Liver (tissue), 9 donors: ENCODE measurements around the gene SRSF9. TPM values are rescaled to one million over a fixed set of nuclear protein-coding genes. Genes with fewer than 3 reads are reported as not detected.
"Not testable (repeated sequence)": the region's sequence is repeated elsewhere in the genome, so short reads cannot be mapped to it uniquely, and the experiment has no call there.

Experiments
- DNase-seq: peaks from one replicate; pipeline ENCODE4 v3.0.0-alpha.2; 2017; ENCODE audit warnings: low spot score
- H3K27ac ChIP-seq, 2 donors: one replicate each; pipeline ENCODE4 v1.7.0; 2013; ENCODE audit warnings: inconsistent platforms in 2 of 2, low read length in 2 of 2, control low read depth in 1 of 2, low read depth in 1 of 2, mild to moderate bottlenecking in 1 of 2
- H3K27me3 ChIP-seq, 4 donors: one replicate each; pipeline versions ENCODE4 v1.6.1 to v1.7.0; 2013; ENCODE audit warnings: low read length in 3 of 4, inconsistent platforms in 1 of 4, mild to moderate bottlenecking in 1 of 4, moderate library complexity in 1 of 4; ENCODE audit not compliant: control insufficient read depth in 4 of 4, insufficient read depth in 4 of 4
- H3K36me3 ChIP-seq, 4 donors: one replicate each; pipeline versions ENCODE4 v1.6.1 to v1.7.0; 2013; ENCODE audit warnings: low read length in 3 of 4, mild to moderate bottlenecking in 3 of 4, low read depth in 1 of 4, moderate library complexity in 1 of 4; ENCODE audit not compliant: control insufficient read depth in 4 of 4, insufficient read depth in 3 of 4
- H3K4me1 ChIP-seq, 4 donors: one replicate each; pipeline versions ENCODE4 v1.6.1 to v1.7.0; 2013; ENCODE audit warnings: low read length in 3 of 4, mild to moderate bottlenecking in 3 of 4, moderate library complexity in 1 of 4; ENCODE audit not compliant: control insufficient read depth in 4 of 4, insufficient read depth in 4 of 4
- H3K4me3 ChIP-seq, 3 donors: one replicate each; pipeline versions ENCODE4 v1.6.1 to v1.7.0; 2013; ENCODE audit warnings: low read length in 3 of 3, control low read depth in 1 of 3, low read depth in 1 of 3, mild to moderate bottlenecking in 1 of 3
- H3K9ac ChIP-seq, 2 donors: one replicate each; pipeline ENCODE4 v1.7.0; 2013; ENCODE audit warnings: low read length in 2 of 2, mild to moderate bottlenecking in 2 of 2, moderate library complexity in 2 of 2, control low read depth in 1 of 2, low read depth in 1 of 2
- H3K9me3 ChIP-seq, 4 donors: one replicate each; pipeline versions ENCODE4 v1.6.1 to v1.7.0; 2013; ENCODE audit warnings: low read length in 3 of 4; ENCODE audit not compliant: control insufficient read depth in 4 of 4
- EGR1 ChIP-seq, 2 donors: IDR thresholded peaks; 2 replicates each; pipeline ENCODE4 v1.6.1; 2016 to 2018; ENCODE audit warnings: antibody characterized with exemption in 2 of 2, low read depth in 2 of 2
- FOXA1 ChIP-seq: IDR thresholded peaks from 2 replicates; pipeline ENCODE4 v1.6.1; 2016; ENCODE audit warnings: antibody characterized with exemption
- FOXA2 ChIP-seq: IDR thresholded peaks from 2 replicates; pipeline ENCODE4 v1.6.1; 2016; ENCODE audit warnings: antibody characterized with exemption
- GABPA ChIP-seq, 2 donors: IDR thresholded peaks in 1 of 2; conservative IDR thresholded peaks in 1 of 2; 2 replicates each; pipeline ENCODE4 v1.6.1; 2016; ENCODE audit warnings: antibody characterized with exemption in 2 of 2, mild to moderate bottlenecking in 1 of 2, moderate library complexity in 1 of 2
- HNF4A ChIP-seq, 2 donors: conservative IDR thresholded peaks; 2 replicates each; pipeline ENCODE4 v1.6.1; 2016; ENCODE audit warnings: antibody characterized with exemption in 2 of 2, mild to moderate bottlenecking in 2 of 2
- HNF4G ChIP-seq: IDR thresholded peaks from 2 replicates; pipeline ENCODE4 v1.6.1; 2016; ENCODE audit warnings: antibody characterized with exemption
- JUND ChIP-seq, 2 donors: IDR thresholded peaks; 2 replicates each; pipeline ENCODE4 v1.6.1; 2016; ENCODE audit warnings: antibody characterized with exemption in 2 of 2
- NR2F2 ChIP-seq: IDR thresholded peaks from 2 replicates; pipeline ENCODE4 v1.6.1; 2016; ENCODE audit warnings: antibody characterized with exemption
- RAD21 ChIP-seq, 2 donors: IDR thresholded peaks; 2 replicates each; pipeline ENCODE4 v1.6.1; 2016; ENCODE audit warnings: antibody characterized with exemption in 2 of 2, mild to moderate bottlenecking in 2 of 2
- RXRA ChIP-seq, 2 donors: IDR thresholded peaks; 2 replicates each; pipeline ENCODE4 v1.6.1; 2017 to 2018; ENCODE audit warnings: antibody characterized with exemption in 2 of 2, mild to moderate bottlenecking in 1 of 2
- SP1 ChIP-seq: IDR thresholded peaks from 2 replicates; pipeline ENCODE4 v1.6.1; 2018; ENCODE audit warnings: antibody characterized with exemption, mild to moderate bottlenecking
- TAF1 ChIP-seq: conservative IDR thresholded peaks from 2 replicates; pipeline ENCODE4 v1.6.1; 2016; ENCODE audit warnings: antibody characterized with exemption, mild to moderate bottlenecking
- YY1 ChIP-seq: IDR thresholded peaks from 2 replicates; pipeline ENCODE4 v1.6.1; 2016; ENCODE audit warnings: antibody characterized with exemption, mild to moderate bottlenecking
- WGBS: extraction: QIAGEN DNeasy Blood & Tissue Kit; methylation state at CpG from one replicate; pipeline ENCODE4 v1.1.7; 2013; 5-methylcytosine and 5-hydroxymethylcytosine counted together
- polyA plus RNA-seq, 2 donors: library from polyadenylated mRNA; stranded (reverse) in 1 of 2; unstranded in 1 of 2; fragments of 200-250 nt in 1 of 2; fragments of >200 nt in 1 of 2; fragmentation: Nextera tagmentation in 1 of 2; extraction: Ambion mirVana in 1 of 2; gene quantifications; one replicate each; pipeline versions ENCODE4 v1.2.1 to v1.2.3, GENCODE V29; 2013 to 2015
- total RNA-seq, 2 donors: library from RNA; depleted of rRNA; stranded (reverse); fragments of >200 nt; gene quantifications; one replicate each; pipeline ENCODE4 v1.2.3, GENCODE V29; 2014
- TF ChIP-seq, protein P1 (sequence below): IDR thresholded peaks from 2 replicates; pipeline ENCODE4 v1.6.1; 2016; ENCODE audit warnings: antibody characterized with exemption, mild to moderate bottlenecking
- TF ChIP-seq, protein P2 (sequence below): IDR thresholded peaks from 2 replicates; pipeline ENCODE4 v1.6.1; 2016; ENCODE audit warnings: antibody characterized with exemption
- TF ChIP-seq, protein P3 (sequence below): IDR thresholded peaks from 2 replicates; pipeline ENCODE4 v1.6.1; 2016; ENCODE audit warnings: antibody characterized with exemption
- TF ChIP-seq, protein P4 (sequence below): fragments of 150-350 bp; IDR thresholded peaks from 2 replicates; pipeline ENCODE4 v1.5.1; 2017; ENCODE audit warnings: improper control_type of control experiment, low read depth, low read length; ENCODE audit not compliant: missing input control
- TF ChIP-seq, protein P5 (sequence below): IDR thresholded peaks from 2 replicates; pipeline ENCODE4 v1.6.1; 2016; ENCODE audit warnings: antibody characterized with exemption
- donor health status: healthy.
- donor health status: healthy.
- donor health status: healthy.
- donor health status: healthy.
- donor health status: healthy.

The SRSF9 gene, protein sequence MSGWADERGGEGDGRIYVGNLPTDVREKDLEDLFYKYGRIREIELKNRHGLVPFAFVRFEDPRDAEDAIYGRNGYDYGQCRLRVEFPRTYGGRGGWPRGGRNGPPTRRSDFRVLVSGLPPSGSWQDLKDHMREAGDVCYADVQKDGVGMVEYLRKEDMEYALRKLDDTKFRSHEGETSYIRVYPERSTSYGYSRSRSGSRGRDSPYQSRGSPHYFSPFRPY
- total RNA-seq: 10 to 100 TPM; 45.3 to 83.9 TPM
- polyA plus RNA-seq: 10 to 100 TPM; 62.6 to 98.5 TPM

DNA sequence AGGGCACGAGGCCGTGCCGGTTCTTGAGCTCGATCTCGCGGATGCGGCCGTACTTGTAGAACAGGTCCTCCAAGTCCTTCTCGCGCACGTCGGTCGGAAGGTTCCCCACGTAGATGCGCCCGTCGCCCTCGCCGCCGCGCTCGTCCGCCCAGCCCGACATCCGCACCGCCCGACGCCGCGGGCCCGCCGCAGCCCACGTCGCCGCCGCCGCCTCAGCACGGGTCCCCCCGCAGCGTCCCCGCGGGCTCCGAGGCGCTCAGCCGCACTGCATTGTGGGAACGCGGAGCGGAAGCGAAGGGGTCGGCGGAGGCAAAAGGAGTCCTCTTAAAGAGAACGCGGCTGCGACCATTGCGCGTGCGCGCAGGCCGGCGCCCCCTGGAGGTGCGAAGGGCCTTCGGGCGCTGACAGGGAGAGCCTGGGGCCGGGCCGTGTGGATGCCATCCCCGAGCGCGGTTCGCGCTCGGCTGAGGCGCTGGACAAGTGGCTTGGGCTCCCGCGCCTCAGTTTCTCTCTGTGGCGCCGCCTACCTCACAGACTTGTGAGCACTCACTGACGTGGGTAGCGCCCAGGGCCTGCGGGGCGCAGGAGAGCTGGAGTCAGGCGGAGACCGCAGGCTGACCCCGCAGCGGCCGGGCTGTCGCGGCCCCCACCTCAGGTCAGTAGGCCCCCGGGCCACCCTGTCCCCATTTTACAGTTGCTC is at the start of gene SRSF9:
Gene SRSF9, minus strand, starts transcription at position 299 of the 700 bp plus-strand sequence. Its CDS starts 139 bp downstream, at position 160.
- Histone ChIP-seq H3K9ac (peak within 1 kb of the TSS; percentile 64 to 72), H3K36me3 (peaks cover 0 to 15% (median 11%) of the 10 kb centered on the region in 4 donors), H3K4me3 (peak within 1 kb of the TSS; percentile 85 to 96 (median 86)), H3K27me3 (no peaks in the 10 kb centered on the region), H3K9me3 (no peaks in the 10 kb centered on the region), H3K4me1 (peaks cover 0 to 29% (median 17%) of the 10 kb centered on the region in 4 donors), H3K27ac (peak within 1 kb of the TSS; percentile 89 to 92)
- peak; percentile 96 for DNase-seq
- TF ChIP-seq, protein P1, sequence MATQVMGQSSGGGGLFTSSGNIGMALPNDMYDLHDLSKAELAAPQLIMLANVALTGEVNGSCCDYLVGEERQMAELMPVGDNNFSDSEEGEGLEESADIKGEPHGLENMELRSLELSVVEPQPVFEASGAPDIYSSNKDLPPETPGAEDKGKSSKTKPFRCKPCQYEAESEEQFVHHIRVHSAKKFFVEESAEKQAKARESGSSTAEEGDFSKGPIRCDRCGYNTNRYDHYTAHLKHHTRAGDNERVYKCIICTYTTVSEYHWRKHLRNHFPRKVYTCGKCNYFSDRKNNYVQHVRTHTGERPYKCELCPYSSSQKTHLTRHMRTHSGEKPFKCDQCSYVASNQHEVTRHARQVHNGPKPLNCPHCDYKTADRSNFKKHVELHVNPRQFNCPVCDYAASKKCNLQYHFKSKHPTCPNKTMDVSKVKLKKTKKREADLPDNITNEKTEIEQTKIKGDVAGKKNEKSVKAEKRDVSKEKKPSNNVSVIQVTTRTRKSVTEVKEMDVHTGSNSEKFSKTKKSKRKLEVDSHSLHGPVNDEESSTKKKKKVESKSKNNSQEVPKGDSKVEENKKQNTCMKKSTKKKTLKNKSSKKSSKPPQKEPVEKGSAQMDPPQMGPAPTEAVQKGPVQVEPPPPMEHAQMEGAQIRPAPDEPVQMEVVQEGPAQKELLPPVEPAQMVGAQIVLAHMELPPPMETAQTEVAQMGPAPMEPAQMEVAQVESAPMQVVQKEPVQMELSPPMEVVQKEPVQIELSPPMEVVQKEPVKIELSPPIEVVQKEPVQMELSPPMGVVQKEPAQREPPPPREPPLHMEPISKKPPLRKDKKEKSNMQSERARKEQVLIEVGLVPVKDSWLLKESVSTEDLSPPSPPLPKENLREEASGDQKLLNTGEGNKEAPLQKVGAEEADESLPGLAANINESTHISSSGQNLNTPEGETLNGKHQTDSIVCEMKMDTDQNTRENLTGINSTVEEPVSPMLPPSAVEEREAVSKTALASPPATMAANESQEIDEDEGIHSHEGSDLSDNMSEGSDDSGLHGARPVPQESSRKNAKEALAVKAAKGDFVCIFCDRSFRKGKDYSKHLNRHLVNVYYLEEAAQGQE: no peak
- no peak for TF ChIP-seq FOXA2
- TF ChIP-seq, protein P2, sequence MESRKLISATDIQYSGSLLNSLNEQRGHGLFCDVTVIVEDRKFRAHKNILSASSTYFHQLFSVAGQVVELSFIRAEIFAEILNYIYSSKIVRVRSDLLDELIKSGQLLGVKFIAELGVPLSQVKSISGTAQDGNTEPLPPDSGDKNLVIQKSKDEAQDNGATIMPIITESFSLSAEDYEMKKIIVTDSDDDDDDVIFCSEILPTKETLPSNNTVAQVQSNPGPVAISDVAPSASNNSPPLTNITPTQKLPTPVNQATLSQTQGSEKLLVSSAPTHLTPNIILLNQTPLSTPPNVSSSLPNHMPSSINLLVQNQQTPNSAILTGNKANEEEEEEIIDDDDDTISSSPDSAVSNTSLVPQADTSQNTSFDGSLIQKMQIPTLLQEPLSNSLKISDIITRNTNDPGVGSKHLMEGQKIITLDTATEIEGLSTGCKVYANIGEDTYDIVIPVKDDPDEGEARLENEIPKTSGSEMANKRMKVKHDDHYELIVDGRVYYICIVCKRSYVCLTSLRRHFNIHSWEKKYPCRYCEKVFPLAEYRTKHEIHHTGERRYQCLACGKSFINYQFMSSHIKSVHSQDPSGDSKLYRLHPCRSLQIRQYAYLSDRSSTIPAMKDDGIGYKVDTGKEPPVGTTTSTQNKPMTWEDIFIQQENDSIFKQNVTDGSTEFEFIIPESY: no peak
- peak; percentile 38 to 63 for TF ChIP-seq RAD21 (IDR thresholded peaks at IDR 0.05)
- TF ChIP-seq YY1: peak; percentile 83
- TF ChIP-seq, protein P3, sequence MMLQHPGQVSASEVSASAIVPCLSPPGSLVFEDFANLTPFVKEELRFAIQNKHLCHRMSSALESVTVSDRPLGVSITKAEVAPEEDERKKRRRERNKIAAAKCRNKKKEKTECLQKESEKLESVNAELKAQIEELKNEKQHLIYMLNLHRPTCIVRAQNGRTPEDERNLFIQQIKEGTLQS: no peak
- no peak for TF ChIP-seq FOXA1
- peak in 1 of 2 donors; percentile 82 for TF ChIP-seq GABPA (IDR thresholded peaks at IDR 0.05 in 1 of 2, conservative IDR thresholded peaks at IDR 0.05 in 1 of 2)
- no peak for TF ChIP-seq EGR1 (IDR thresholded peaks at IDR 0.05; ENCODE audit: low read depth in 2 of 2)
- no peak for TF ChIP-seq TAF1
- TF ChIP-seq, protein P4, sequence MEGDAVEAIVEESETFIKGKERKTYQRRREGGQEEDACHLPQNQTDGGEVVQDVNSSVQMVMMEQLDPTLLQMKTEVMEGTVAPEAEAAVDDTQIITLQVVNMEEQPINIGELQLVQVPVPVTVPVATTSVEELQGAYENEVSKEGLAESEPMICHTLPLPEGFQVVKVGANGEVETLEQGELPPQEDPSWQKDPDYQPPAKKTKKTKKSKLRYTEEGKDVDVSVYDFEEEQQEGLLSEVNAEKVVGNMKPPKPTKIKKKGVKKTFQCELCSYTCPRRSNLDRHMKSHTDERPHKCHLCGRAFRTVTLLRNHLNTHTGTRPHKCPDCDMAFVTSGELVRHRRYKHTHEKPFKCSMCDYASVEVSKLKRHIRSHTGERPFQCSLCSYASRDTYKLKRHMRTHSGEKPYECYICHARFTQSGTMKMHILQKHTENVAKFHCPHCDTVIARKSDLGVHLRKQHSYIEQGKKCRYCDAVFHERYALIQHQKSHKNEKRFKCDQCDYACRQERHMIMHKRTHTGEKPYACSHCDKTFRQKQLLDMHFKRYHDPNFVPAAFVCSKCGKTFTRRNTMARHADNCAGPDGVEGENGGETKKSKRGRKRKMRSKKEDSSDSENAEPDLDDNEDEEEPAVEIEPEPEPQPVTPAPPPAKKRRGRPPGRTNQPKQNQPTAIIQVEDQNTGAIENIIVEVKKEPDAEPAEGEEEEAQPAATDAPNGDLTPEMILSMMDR: peak; percentile 87
- no peak for TF ChIP-seq HNF4G
- TF ChIP-seq RXRA (IDR thresholded peaks at IDR 0.05): peak; percentile 5 to 43
- no peak for TF ChIP-seq NR2F2
- TF ChIP-seq, protein P5, sequence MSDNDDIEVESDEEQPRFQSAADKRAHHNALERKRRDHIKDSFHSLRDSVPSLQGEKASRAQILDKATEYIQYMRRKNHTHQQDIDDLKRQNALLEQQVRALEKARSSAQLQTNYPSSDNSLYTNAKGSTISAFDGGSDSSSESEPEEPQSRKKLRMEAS: peak; percentile 45
- TF ChIP-seq SP1: no peak
- TF ChIP-seq HNF4A (conservative IDR thresholded peaks at IDR 0.05): no peak
- TF ChIP-seq JUND (IDR thresholded peaks at IDR 0.05): no peak
- WGBS: under 1% methylated on average over 88 of the region's 88 CpGs

DNA sequence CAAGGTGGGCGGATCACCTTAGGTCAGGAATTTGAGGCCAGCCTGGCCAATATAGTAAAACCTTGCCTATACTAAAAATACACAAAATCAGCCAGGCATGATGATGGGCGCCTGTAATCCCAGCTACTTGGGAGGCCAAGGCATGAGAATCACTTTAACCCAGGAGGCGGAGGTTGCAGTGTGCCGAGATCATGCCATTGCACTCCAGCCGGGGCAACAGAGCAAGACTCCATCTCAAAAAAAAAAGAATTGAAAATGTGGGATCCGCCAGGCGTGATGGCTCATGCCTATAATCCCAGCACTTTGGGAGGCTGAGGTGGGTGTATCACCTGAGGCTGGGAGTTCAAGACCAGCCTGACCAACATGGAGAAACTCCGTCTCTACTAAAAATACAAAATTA is 49.8 kb upstream of the SRSF9 start:
- H3K9ac ChIP-seq, H3K27ac ChIP-seq, H3K9me3 ChIP-seq, H3K27me3 ChIP-seq, H3K4me1 ChIP-seq, H3K4me3 ChIP-seq, DNase-seq: not testable (repeated sequence)
- peaks cover 8 to 22% (median 17%) of the 10 kb centered on the region in 4 donors for H3K36me3 ChIP-seq
- 97% methylated on average over 8 of the region's 8 CpGs for WGBS
